Subcutaneous adipose tissue (tissue), 4 donors: ENCODE results near the gene GRK1. TPM values are rescaled to one million over a fixed set of nuclear protein-coding genes. Genes with fewer than 3 reads are reported as not detected.

Experiments used
- CTCF ChIP-seq: fragments of 450-650 bp; IDR thresholded peaks from one replicate; pipeline ENCODE4 v1.5.1; 2016; ENCODE audit warnings: low read depth, mild to moderate bottlenecking, control low read depth, antibody characterized with exemption, moderate library complexity
- total RNA-seq, 4 donors: library from RNA; depleted of rRNA; stranded (reverse); fragments of >200 nt; gene quantifications; one replicate each; pipeline ENCODE4 v1.1.0, GENCODE V29; 2016

Gene GRK1
- total RNA-seq, 4 donors from 2014 or later, result not detected

DNA sequence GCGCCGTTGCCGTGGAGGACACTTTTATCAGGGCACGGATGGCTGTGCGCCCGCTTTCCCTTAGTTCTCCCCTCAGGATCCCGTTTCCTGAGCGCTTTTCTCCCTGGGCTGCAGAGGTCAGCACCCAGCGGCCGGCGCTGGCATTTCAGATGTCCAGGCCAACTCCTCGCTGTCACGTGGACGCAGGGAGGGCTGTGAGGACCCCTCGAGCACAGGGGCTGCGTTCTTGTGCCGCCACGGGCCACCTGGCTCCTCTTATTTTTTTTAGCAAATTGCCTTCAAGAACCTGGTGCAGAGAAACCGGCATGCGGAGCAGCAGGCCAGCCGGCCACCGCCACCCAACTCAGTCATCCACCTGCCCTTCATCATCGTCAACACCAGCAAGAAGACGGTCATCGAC is 31.3 kb upstream of the GRK1 start:
- no peak for TF ChIP-seq CTCF

DNA sequence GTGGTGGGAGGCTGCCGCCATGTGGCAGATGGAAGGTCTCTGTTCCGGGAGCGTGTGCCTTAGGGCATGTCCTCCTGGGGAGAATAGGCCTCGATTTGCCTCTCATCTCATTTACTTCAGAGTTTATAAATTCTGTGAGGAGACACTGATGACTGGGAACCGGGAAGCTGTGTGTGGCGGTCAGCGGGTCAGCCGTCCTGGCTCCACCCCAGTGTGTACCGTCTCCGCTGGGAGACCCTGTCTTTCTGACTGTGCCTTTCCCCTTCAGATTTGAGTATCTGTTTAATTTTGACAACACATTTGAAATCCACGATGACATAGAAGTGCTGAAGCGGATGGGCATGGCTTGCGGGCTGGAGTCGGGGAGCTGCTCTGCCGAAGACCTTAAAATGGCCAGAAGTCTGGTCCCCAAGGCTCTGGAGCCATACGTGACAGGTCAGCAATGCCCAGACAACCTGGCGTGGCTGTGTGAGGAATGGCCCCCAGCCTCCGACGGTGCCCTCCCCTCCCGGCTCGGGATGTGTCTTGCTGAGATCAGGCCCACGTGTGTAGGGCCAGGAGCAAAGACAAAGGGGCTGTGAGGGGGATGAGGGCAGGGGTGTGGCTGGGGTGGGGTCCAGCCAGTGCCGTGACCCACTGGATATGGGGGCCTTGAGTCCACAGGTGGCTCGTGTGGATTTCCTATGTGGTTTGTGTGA is 30.6 kb upstream of the GRK1 start:
- no peak for TF ChIP-seq CTCF

DNA sequence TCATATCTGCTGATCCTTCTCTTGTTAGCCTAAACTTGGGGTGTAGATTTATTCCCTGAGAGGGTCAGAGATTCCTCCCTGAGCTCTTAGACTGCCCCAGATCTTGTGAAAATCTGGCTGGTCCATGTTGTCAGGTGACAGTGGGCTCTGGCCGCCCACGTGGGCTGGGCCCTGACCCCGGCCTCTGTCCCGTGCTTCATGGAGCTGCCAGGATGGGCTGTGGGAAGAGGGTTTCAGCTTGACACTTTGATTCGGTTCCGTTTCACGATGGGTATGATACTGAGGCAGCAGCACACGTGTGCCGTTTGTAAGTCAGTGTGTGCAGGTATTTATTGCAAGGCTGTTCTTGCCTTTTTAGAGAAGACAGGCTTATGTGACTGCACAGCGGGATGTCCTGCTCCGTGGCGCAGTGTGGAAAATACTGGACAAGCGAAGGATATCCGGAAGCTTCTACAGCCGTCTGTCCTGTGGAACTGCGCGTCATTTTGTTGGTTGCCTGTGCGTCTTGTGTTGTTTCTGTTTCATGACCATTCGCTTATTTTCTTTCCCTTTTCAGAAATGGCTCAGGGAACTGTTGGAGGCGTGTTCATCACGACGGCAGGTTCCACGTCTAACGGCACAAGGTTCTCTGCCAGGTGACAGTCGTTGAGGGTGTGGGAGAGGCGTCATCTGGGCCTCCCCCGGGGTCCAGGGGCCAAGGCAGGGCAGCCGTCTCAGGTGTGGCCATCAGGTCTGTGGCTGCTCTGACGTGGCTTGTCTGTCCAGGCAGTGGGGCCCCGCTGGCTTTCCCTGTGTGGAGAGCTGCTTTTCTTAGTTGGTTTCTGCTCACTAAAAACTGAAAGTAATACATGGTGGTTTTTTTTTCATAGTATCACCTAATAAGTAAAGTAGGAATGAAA is 29.5 kb upstream of the GRK1 start:
- no peak for TF ChIP-seq CTCF

DNA sequence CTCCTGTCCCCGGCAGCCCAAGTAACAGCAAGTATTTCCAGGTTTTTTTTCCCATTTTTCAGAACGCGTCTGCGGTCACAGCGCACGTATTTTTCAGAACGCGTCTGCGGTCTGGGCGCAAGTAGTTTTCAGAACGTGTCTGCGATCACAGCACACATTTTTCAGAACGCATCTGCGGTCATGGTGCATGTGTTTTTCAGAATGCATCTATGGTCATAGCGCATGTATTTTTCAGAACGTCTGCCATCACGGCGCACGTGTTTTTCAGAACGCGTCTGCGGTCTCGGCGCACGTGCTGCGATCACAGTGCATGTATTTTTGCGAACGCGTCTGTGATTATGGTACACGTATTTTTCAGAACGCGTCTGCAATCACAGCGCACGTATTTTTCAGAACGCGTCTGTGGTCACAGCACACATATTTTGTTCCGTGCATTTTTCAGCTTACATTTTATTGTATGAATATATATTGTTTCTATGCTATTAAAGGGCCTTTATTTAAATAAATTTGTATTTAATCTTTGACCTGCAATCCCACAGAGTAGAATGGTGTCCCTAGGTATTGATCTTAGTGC is 28.8 kb upstream of the GRK1 start:
- TF ChIP-seq CTCF, result no peak

GRCh38 chr13:113638806-113639205 is 28.2 kb upstream of the GRK1 start:
- no peak for TF ChIP-seq CTCF

GRCh38 chr13:113639616-113640262 is 27.3 kb upstream of the GRK1 start:
- no peak for TF ChIP-seq CTCF

- no peak for TF ChIP-seq CTCF
Measured at GRCh38 chr13:113641426-113641825, 25.6 kb upstream of the GRK1 start.
